Measurements from ENCODE around the gene CCR5AS.
"Not testable (repeated sequence)": the region's sequence is repeated elsewhere in the genome, so short reads cannot be mapped to it uniquely, and the experiment has no call there.

Gene CCR5AS

DNA sequence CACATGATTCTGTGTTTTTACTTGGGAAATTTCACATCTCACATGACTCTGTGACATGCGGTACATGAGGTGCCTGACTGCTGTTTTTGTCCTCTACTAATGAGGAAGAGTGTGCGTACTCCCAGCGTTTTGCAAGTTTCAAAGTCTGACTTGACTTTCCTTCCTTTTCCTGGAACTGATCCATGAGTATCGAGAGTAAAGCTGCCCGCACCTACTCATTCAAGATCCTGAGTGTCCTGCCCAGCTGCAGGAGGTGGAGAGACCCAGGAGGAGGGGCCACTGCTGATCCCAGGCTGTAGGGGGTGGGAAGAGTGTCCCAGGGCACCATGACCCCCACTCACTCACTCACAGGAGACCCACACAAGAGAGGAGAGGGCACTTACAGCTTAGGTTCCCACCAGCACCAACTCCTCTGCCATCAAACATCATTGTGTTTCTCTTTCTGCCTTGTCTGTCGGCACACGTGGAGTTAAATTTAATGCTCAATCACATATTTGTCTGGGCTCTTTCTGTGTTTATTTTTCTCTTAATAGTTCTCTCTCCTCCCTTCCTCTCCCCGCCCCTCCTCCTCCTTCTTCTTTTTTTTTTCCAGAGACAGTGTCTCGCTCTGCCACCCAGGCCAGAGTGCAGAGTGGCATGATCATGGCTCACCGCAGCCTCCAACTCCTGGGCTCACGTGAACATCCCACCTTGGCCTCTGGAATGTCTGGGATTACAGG is 1.4 kb downstream of the CCR5AS start:
- no peaks in the 10 kb centered on the region for H3K9me3 ChIP-seq (ENCODE audit: control extremely low read depth in 1 of 5, control insufficient read depth in 4 of 5, insufficient read depth in 2 of 5, low read depth in 1 of 5, low read length in 4 of 5)
- no peak overlapping the region for H3K4me3 ChIP-seq (ENCODE audit: control insufficient read depth in 1 of 7, extremely low read depth in 1 of 7, insufficient read depth in 4 of 7, low read depth in 2 of 7, low read length in 6 of 7)
- H3K27me3 ChIP-seq (replicated peaks in 2 of 5; ENCODE audit: control insufficient read depth in 4 of 5, insufficient read depth in 5 of 5, low read length in 4 of 5) = no peaks in the 10 kb centered on the region
- no peak overlapping the region for H3K27ac ChIP-seq (ENCODE audit: insufficient read depth in 1 of 2, low read depth in 1 of 2, low read length in 2 of 2, poor library complexity in 1 of 2, severe bottlenecking in 2 of 2)
- DNase-seq = no peak
- H3K4me1 ChIP-seq (ENCODE audit: control extremely low read depth in 1 of 4, control insufficient read depth in 4 of 4, insufficient read depth in 4 of 4, low read length in 3 of 4) = peaks cover 15 to 56% (median 36%) of the 10 kb centered on the region in 4 experiments
- ChIA-PET CTCF (interaction anchor here (1.0 kb wide), 1 partner anchor 35 kb away, joined by 3 read pairs; the partner anchor contains the start of gene CCR5), POLR2A (no interaction called here)
- H3K36me3 ChIP-seq (ENCODE audit: control insufficient read depth in 4 of 4, insufficient read depth in 4 of 4, low read length in 3 of 4) = no peaks in the 10 kb centered on the region
- WGBS (ENCODE audit: insufficient coverage) = 69% methylated on average over 6 of the region's 11 CpGs

DNA sequence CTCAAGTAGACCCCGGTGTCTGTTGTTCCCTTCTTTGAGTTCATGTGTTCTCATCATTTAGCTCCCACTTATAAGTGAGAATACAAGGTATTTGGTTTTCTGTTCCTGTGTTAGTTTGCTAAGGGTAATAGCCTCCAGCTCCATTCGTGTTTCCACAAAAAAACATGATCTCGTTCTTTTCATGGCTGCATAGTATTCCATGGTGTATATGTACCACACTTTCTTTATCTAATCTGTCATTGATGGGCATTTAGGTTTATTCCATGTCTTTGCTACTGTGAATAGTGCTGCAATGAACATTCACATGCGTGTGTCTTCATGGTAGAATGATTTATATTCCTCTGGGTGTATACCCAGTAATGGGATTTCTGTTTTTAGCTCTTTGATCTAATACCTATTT is 4.0 kb downstream of the CCR5AS start:
- CTCF ChIA-PET = interaction anchor here (0.9 to 1.5 kb wide), 3 partner anchors 13 to 26 kb away, joined by 3 read pairs; no protein-coding TSS in a partner anchor
- H3K9me3 ChIP-seq (ENCODE audit: control extremely low read depth in 1 of 5, control insufficient read depth in 4 of 5, insufficient read depth in 2 of 5, low read depth in 1 of 5, low read length in 4 of 5); H3K36me3 ChIP-seq (ENCODE audit: control insufficient read depth in 4 of 4, insufficient read depth in 4 of 4, low read length in 3 of 4); H3K27ac ChIP-seq (ENCODE audit: insufficient read depth in 1 of 2, low read depth in 1 of 2, low read length in 2 of 2, poor library complexity in 1 of 2, severe bottlenecking in 2 of 2); H3K4me3 ChIP-seq (ENCODE audit: control insufficient read depth in 1 of 7, extremely low read depth in 1 of 7, insufficient read depth in 4 of 7, low read depth in 2 of 7, low read length in 6 of 7); POLR2A ChIA-PET; DNase-seq; H3K27me3 ChIP-seq (replicated peaks in 2 of 5; ENCODE audit: control insufficient read depth in 4 of 5, insufficient read depth in 5 of 5, low read length in 4 of 5): not testable (repeated sequence)
- peaks cover 3 to 47% (median 21%) of the 10 kb centered on the region in 4 experiments for H3K4me1 ChIP-seq (ENCODE audit: control extremely low read depth in 1 of 4, control insufficient read depth in 4 of 4, insufficient read depth in 4 of 4, low read length in 3 of 4)
- no CpG with 5 or more reads among the region's 4 CpGs for WGBS (ENCODE audit: insufficient coverage)

DNA sequence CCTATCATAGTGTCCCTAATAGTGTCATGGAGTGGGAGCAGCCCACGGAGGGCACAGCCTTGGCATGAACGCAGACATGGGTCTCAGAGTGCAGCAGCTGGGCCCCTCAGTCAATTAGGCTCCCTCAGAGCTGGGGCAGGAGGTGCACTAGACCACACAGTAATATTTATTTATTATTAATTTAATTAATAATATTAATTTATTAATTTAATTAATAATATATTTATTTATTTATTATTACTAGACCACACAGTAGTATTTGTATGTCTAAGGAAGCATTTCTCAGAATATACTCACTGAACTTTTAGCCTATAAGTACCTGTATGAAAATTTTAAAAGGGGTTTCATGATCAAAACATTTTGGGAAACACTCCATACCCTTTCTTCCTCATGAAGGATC is 5.3 kb downstream of the CCR5AS start:
- Histone ChIP-seq H3K27ac (ENCODE audit: insufficient read depth in 1 of 2, low read depth in 1 of 2, low read length in 2 of 2, poor library complexity in 1 of 2, severe bottlenecking in 2 of 2) (no peak overlapping the region), H3K4me1 (ENCODE audit: control extremely low read depth in 1 of 4, control insufficient read depth in 4 of 4, insufficient read depth in 4 of 4, low read length in 3 of 4) (peaks cover 0 to 38% (median 10%) of the 10 kb centered on the region in 4 experiments), H3K9me3 (ENCODE audit: control extremely low read depth in 1 of 5, control insufficient read depth in 4 of 5, insufficient read depth in 2 of 5, low read depth in 1 of 5, low read length in 4 of 5) (no peaks in the 10 kb centered on the region), H3K27me3 (replicated peaks in 2 of 5; ENCODE audit: control insufficient read depth in 4 of 5, insufficient read depth in 5 of 5, low read length in 4 of 5) (no peaks in the 10 kb centered on the region), H3K36me3 (ENCODE audit: control insufficient read depth in 4 of 4, insufficient read depth in 4 of 4, low read length in 3 of 4) (no peaks in the 10 kb centered on the region), H3K4me3 (ENCODE audit: control insufficient read depth in 1 of 7, extremely low read depth in 1 of 7, insufficient read depth in 4 of 7, low read depth in 2 of 7, low read length in 6 of 7) (no peak overlapping the region)
- DNase-seq = no peak
- CTCF ChIA-PET = no interaction called here
- 100% methylated on average over 1 of the region's 2 CpGs for WGBS (ENCODE audit: insufficient coverage)
- POLR2A ChIA-PET = no interaction called here

DNA sequence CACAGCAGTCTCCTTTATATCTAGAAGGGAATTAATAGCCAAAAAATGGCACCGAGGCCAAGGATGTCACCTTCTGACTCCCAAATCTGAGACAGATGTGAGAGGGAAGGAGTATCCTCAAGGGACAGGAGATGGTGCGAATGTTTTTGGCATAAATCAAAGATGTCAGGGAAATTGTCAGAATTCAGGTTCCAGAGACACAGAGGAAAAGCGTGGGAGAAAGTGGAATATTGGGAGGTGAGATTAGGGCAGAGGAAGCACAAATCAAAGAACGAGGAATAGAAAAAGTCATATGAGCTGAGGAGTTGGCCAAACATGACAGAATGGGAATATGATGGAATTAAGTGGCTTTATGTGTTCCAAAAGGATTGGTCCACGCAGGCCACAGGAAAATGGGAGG is 6.0 kb downstream of the CCR5AS start:
- CTCF ChIA-PET = interaction anchor here (4.1 kb wide), 1 partner anchor 18 kb away, joined by 18 read pairs; no protein-coding TSS in a partner anchor
- WGBS (ENCODE audit: insufficient coverage) = 99% methylated on average over 5 of the region's 5 CpGs

DNA sequence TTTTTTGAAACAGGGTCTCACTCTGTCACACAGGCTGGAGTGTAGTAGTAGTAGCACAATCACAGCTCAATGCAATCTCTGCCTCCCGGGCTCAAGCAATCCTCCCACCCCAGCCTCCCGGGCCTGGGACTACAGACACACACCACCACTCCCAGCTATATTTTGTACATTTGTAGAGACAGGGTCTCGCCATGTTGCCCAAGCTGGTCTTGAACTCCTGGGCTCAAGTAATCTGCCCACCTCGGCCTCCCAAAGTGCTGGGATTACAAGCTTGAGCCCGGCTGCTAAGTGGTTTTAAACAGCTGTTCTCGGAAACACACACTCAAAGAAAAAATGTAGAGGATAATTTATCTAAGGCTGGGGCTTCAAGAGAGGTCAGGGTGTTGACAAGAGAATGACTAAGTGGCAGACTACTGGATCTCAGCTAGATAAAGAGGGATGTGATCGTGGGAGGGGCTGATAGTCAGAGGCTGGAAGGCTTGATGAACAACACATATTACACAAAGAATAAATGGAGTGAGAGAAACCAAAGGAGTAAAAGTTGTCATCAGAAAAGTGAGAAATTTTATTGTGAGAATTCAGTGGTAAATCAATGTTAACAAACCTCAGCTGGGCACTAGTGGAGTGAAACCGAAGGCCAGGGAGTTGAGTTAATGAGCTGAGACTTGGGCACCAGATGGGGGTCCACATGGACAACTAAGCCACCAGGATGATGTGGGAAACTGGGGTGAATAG is 6.7 kb downstream of the CCR5AS start:
- no peak overlapping the region for H3K27ac ChIP-seq (ENCODE audit: insufficient read depth in 1 of 2, low read depth in 1 of 2, low read length in 2 of 2, poor library complexity in 1 of 2, severe bottlenecking in 2 of 2)
- peaks cover 4 to 38% (median 10%) of the 10 kb centered on the region in 4 experiments for H3K4me1 ChIP-seq (ENCODE audit: control extremely low read depth in 1 of 4, control insufficient read depth in 4 of 4, insufficient read depth in 4 of 4, low read length in 3 of 4)
- no peaks in the 10 kb centered on the region for H3K9me3 ChIP-seq (ENCODE audit: control extremely low read depth in 1 of 5, control insufficient read depth in 4 of 5, insufficient read depth in 2 of 5, low read depth in 1 of 5, low read length in 4 of 5)
- no peaks in the 10 kb centered on the region for H3K27me3 ChIP-seq (replicated peaks in 2 of 5; ENCODE audit: control insufficient read depth in 4 of 5, insufficient read depth in 5 of 5, low read length in 4 of 5)
- H3K36me3 ChIP-seq (ENCODE audit: control insufficient read depth in 4 of 4, insufficient read depth in 4 of 4, low read length in 3 of 4) = no peaks in the 10 kb centered on the region
- ChIA-PET POLR2A (interaction anchor here (0.6 kb wide), 2 partner anchors 23 to 1712 kb away, joined by 3 to 4 read pairs; no protein-coding TSS in a partner anchor), CTCF (interaction anchor here (0.7 to 4.1 kb wide), 5 partner anchors 11 to 24 kb away, joined by 3 to 18 read pairs (median 3); no protein-coding TSS in a partner anchor)
- H3K4me3 ChIP-seq (ENCODE audit: control insufficient read depth in 1 of 7, extremely low read depth in 1 of 7, insufficient read depth in 4 of 7, low read depth in 2 of 7, low read length in 6 of 7) = no peak overlapping the region
- WGBS (ENCODE audit: insufficient coverage) = 100% methylated on average over 6 of the region's 8 CpGs
- DNase-seq = no peak

More for the DNA sequence above, 6.0 kb downstream of the CCR5AS start:
- Histone ChIP-seq H3K27me3 (replicated peaks in 2 of 5; ENCODE audit: control insufficient read depth in 4 of 5, insufficient read depth in 5 of 5, low read length in 4 of 5) (no peaks in the 10 kb centered on the region), H3K9me3 (ENCODE audit: control extremely low read depth in 1 of 5, control insufficient read depth in 4 of 5, insufficient read depth in 2 of 5, low read depth in 1 of 5, low read length in 4 of 5) (no peaks in the 10 kb centered on the region), H3K4me1 (ENCODE audit: control extremely low read depth in 1 of 4, control insufficient read depth in 4 of 4, insufficient read depth in 4 of 4, low read length in 3 of 4) (peaks cover 3 to 38% (median 10%) of the 10 kb centered on the region in 4 experiments), H3K36me3 (ENCODE audit: control insufficient read depth in 4 of 4, insufficient read depth in 4 of 4, low read length in 3 of 4) (no peaks in the 10 kb centered on the region), H3K4me3 (ENCODE audit: control insufficient read depth in 1 of 7, extremely low read depth in 1 of 7, insufficient read depth in 4 of 7, low read depth in 2 of 7, low read length in 6 of 7) (no peak overlapping the region), H3K27ac (ENCODE audit: insufficient read depth in 1 of 2, low read depth in 1 of 2, low read length in 2 of 2, poor library complexity in 1 of 2, severe bottlenecking in 2 of 2) (no peak overlapping the region)
- POLR2A ChIA-PET = no interaction called here
- DNase-seq = no peak

DNA sequence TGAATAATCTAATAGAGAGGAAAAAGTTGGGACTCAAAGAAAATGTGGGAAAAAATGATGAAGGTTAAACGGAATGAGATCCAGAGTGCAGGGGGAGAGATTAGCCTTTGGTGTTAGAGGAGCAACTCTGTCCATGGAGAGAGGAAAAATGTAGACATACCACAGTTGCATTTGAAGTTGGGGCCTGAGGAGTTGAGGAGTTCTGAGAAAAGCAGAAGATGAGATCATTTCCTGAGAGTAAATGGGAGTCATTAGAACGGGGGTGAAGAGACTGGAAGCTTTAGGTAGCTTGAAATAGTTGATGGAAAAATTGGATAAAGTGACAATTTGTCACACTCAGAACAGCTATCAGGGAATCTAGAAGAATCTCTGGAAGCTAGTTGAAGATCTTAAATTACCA is 7.3 kb downstream of the CCR5AS start:
- DNase-seq = no peak
- ChIA-PET CTCF (interaction anchor here (0.6 to 4.1 kb wide), 7 partner anchors 10 to 197 kb away, joined by 3 to 18 read pairs (median 3); no protein-coding TSS in a partner anchor), POLR2A (interaction anchor here (0.6 kb wide), 2 partner anchors 22 to 1713 kb away, joined by 3 to 4 read pairs; no protein-coding TSS in a partner anchor)
- Histone ChIP-seq H3K4me3 (ENCODE audit: control insufficient read depth in 1 of 7, extremely low read depth in 1 of 7, insufficient read depth in 4 of 7, low read depth in 2 of 7, low read length in 6 of 7) (no peak overlapping the region), H3K27me3 (replicated peaks in 2 of 5; ENCODE audit: control insufficient read depth in 4 of 5, insufficient read depth in 5 of 5, low read length in 4 of 5) (no peaks in the 10 kb centered on the region), H3K4me1 (ENCODE audit: control extremely low read depth in 1 of 4, control insufficient read depth in 4 of 4, insufficient read depth in 4 of 4, low read length in 3 of 4) (peaks cover 4 to 37% (median 11%) of the 10 kb centered on the region in 4 experiments), H3K36me3 (ENCODE audit: control insufficient read depth in 4 of 4, insufficient read depth in 4 of 4, low read length in 3 of 4) (no peaks in the 10 kb centered on the region), H3K27ac (ENCODE audit: insufficient read depth in 1 of 2, low read depth in 1 of 2, low read length in 2 of 2, poor library complexity in 1 of 2, severe bottlenecking in 2 of 2) (no peak overlapping the region), H3K9me3 (ENCODE audit: control extremely low read depth in 1 of 5, control insufficient read depth in 4 of 5, insufficient read depth in 2 of 5, low read depth in 1 of 5, low read length in 4 of 5) (no peaks in the 10 kb centered on the region)
- whole genome bisulfite sequencing (ENCODE audit: insufficient coverage) = 61% methylated on average over 2 of the region's 2 CpGs
